Measurements from ENCODE around the gene CAPN10. TPM values are rescaled to one million over a fixed set of nuclear protein-coding genes. Genes with fewer than 3 reads are reported as not detected.

CAPN10 gene
- total RNA-seq, 1 donor from 2014 or later, result 61.8 TPM

DNA sequence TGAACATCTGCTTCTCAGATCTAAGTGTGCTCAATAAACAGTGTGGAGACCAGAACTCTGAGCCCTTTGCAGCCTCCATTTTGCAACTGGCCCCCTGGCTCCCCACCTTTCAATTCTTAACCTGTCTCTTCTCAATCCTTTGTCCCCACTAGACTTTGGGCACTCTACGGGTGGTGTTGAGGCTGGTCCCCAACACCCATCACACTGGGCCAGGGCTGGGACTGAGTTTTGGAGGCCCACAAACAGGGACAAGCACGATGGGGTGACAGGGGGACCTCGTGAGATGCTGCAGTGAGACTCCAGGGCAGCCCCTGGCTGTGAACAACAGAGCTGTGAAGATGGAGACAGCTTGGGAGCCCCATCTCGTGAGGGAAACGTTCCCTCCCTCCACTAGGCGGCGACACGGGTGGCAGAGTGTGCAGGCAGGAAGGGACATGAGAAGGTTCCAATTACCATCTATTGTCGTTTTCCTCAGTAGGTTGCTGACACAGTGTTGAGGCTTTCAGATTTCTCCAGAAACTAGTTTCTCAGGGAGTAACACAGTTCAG, 29.9 kb upstream of the CAPN10 start:
- intact Hi-C loops (cut with micrococcal nuclease), result no loop called here
- Mint-ChIP-seq H3K27ac (no peak overlapping the region), H3K36me3 (ENCODE audit: low read depth) (peaks cover 41% of the 10 kb centered on the region), H3K4me1 (peaks cover 47% of the 10 kb centered on the region), H3K27me3 (no peaks in the 10 kb centered on the region), H3K4me3 (no peak overlapping the region), H3K9me3 (no peaks in the 10 kb centered on the region)
- DNase-seq (no peak), ATAC-seq (ENCODE audit: low read depth) (no peak)
- ChIA-PET CTCF (interaction anchor here (0.6 to 1.6 kb wide), 4 partner anchors 9 to 41 kb away, joined by 3 to 5 read pairs (median 3); partner anchors contain the start of gene CAPN10), POLR2A (interaction anchor here (2.5 to 2.7 kb wide), 2 partner anchors 9 to 30 kb away, joined by 11 to 14 read pairs; partner anchors contain the start of gene CAPN10)
- TF ChIP-seq, protein P1, sequence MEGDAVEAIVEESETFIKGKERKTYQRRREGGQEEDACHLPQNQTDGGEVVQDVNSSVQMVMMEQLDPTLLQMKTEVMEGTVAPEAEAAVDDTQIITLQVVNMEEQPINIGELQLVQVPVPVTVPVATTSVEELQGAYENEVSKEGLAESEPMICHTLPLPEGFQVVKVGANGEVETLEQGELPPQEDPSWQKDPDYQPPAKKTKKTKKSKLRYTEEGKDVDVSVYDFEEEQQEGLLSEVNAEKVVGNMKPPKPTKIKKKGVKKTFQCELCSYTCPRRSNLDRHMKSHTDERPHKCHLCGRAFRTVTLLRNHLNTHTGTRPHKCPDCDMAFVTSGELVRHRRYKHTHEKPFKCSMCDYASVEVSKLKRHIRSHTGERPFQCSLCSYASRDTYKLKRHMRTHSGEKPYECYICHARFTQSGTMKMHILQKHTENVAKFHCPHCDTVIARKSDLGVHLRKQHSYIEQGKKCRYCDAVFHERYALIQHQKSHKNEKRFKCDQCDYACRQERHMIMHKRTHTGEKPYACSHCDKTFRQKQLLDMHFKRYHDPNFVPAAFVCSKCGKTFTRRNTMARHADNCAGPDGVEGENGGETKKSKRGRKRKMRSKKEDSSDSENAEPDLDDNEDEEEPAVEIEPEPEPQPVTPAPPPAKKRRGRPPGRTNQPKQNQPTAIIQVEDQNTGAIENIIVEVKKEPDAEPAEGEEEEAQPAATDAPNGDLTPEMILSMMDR (IDR thresholded peaks at IDR 0.05), result no peak

DNA sequence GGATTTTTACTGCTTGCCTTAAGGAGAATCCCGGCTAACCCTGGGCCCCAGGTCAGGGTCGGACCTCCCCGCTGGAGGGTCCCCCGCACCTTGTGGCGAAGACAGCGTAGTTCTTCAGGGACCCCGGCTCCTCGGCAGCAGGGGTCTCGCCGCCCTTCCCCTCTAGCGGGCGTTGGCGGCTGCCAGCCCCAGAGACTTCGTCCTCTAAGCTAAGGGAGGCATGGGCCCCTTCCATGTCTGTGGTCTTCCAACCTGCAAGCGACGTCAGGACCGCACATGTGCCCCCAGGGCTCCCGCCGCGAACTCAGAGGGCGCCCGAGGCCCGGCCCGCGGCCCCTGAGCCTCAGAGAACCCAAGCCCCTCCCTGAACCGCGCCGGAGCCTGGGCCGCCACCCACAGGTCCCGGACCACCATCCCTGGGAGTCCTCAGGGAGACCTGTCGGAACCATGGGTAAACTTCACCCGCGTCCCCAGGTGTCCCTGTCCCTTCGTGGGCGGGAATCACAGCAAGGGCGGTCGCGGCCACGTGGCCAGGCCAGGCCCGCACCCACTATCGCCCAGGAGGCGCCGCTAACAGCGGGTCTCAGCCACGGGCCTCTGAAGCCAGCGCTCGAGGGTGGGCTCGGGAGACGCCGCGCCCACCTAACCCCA, 29.3 kb upstream of the CAPN10 start:
- DNase-seq (no peak), ATAC-seq (ENCODE audit: low read depth) (no peak)
- TF ChIP-seq, protein P1 (IDR thresholded peaks at IDR 0.05), result no peak
- Mint-ChIP-seq H3K27me3 (no peaks in the 10 kb centered on the region), H3K9me3 (no peaks in the 10 kb centered on the region), H3K4me1 (peaks cover 47% of the 10 kb centered on the region), H3K36me3 (ENCODE audit: low read depth) (peaks cover 37% of the 10 kb centered on the region), H3K27ac (no peak overlapping the region), H3K4me3 (no peak overlapping the region)
- CTCF ChIA-PET, result interaction anchor here (1.0 to 1.9 kb wide), 4 partner anchors 9 to 43 kb away, joined by 3 to 5 read pairs (median 4); partner anchors contain the start of gene CAPN10
- POLR2A ChIA-PET, result interaction anchor here (2.5 to 2.7 kb wide), 2 partner anchors 9 to 29 kb away, joined by 11 to 14 read pairs; partner anchors contain the start of gene CAPN10
- intact Hi-C loops (cut with micrococcal nuclease), result no loop called here

DNA sequence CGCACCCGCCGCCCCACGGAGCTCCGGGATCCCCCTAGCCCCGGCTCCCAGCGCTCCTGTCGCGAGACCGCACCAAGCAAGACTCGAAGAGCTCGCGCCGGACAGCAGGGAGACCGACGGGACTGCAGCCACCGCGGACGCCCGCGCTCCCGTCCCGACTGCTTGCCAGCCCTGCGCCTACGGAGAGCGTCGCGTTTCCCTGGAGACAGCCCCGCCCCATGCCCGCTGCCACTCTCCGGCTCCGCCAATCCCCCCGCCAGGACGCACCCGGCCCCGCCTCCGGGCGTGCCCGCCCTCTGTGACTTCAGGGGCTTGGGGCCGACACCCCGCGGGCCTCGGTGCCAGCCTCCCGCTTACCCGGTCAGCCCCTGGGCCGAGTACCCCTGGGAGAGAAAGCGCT, 28.7 kb upstream of the CAPN10 start, which contains the start of gene ANKMY1:
TSS of gene ANKMY1 (minus strand) at position 181 of the 400 bp plus-strand sequence. CDS start 653 bp downstream, outside the sequence.
- Mint-ChIP-seq H3K36me3 (ENCODE audit: low read depth) (peaks cover 43% of the 10 kb centered on the region), H3K4me1 (peaks cover 50% of the 10 kb centered on the region), H3K27ac (no peak within 1 kb of the TSS), H3K4me3 (peak within 1 kb of the TSS; percentile 72), H3K27me3 (no peaks in the 10 kb centered on the region), H3K9me3 (no peaks in the 10 kb centered on the region)
- ATAC-seq (ENCODE audit: low read depth) (no peak), DNase-seq (no peak)
- CTCF ChIA-PET, result interaction anchor here (1.4 to 1.9 kb wide), 3 partner anchors 8 to 44 kb away, joined by 3 to 5 read pairs (median 4); no protein-coding TSS in a partner anchor
- TF ChIP-seq, protein P1 (IDR thresholded peaks at IDR 0.05), result no peak
- POLR2A ChIA-PET, result interaction anchor here (2.5 to 2.7 kb wide), 2 partner anchors 8 to 29 kb away, joined by 11 to 14 read pairs; partner anchors contain the start of gene CAPN10
- intact Hi-C loops (cut with micrococcal nuclease), result no loop called here

DNA sequence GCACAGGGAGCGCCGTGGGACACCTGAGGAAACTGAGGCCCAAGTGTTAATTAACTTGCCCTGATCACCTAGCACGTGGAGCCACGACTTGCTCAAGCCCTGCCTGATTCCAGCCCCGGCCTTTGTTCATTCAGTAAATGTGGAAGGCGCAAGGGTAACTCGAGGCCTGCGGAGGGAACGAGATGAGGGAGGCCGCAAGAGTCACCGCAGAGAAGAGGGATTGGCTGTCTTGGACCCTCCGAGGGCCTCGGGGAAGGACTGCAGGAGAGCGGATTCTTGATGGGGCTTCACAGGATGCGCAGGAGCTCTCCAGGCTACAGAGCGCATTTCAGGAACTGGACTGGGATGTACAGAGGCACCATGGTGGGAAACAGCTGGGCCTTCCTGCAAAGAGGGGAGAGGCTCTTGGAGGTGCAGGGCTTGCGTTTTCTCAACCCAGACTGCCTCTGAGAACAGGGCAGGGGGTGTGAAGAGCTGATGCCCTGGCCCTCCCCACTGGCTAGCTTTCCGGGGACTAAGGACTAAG, 28.2 kb upstream of the CAPN10 start:
- no peaks in the 10 kb centered on the region for H3K27me3 Mint-ChIP-seq
- H3K27ac Mint-ChIP-seq, result no peak overlapping the region
- peaks cover 42% of the 10 kb centered on the region for H3K36me3 Mint-ChIP-seq (ENCODE audit: low read depth)
- DNase-seq (no peak), ATAC-seq (ENCODE audit: low read depth) (no peak)
- H3K4me1 Mint-ChIP-seq, result peaks cover 53% of the 10 kb centered on the region
- POLR2A ChIA-PET, result interaction anchor here (1.0 to 2.7 kb wide), 3 partner anchors 8 to 28 kb away, joined by 3 to 14 read pairs (median 11); partner anchors contain the start of gene CAPN10
- CTCF ChIA-PET, result interaction anchor here (1.6 to 1.9 kb wide), 2 partner anchors 8 to 44 kb away, joined by 4 to 5 read pairs; no protein-coding TSS in a partner anchor
- no peaks in the 10 kb centered on the region for H3K9me3 Mint-ChIP-seq
- peak overlapping the region; percentile 72 for H3K4me3 Mint-ChIP-seq
- intact Hi-C loops (cut with micrococcal nuclease), result no loop called here
- TF ChIP-seq, protein P1 (IDR thresholded peaks at IDR 0.05), result no peak

Measured in activated B cell treated with CpG ODN at 0.5 μM for 24 hours (primary cell).